ENCODE data around the gene PREB. TPM values are rescaled to one million over a fixed set of nuclear protein-coding genes. Genes with fewer than 3 reads are reported as not detected.

Gene PREB
- total RNA-seq, 2 experiments from 2014 or later: 12.3 to 12.6 TPM

GRCh38 chr2:27093430-27094352, 40.7 kb downstream of the PREB start:
- no peak overlapping the region for H3K4me3 Mint-ChIP-seq
- H3K27me3 Mint-ChIP-seq: no peaks in the 10 kb centered on the region
- Histone ChIP-seq H3K27me3 (ENCODE audit: control insufficient read depth in 1 of 2, insufficient read depth in 2 of 2, low read length in 2 of 2) (no peaks in the 10 kb centered on the region), H3K9me3 (ENCODE audit: control insufficient read depth in 1 of 2, insufficient read depth in 1 of 2, low read length in 2 of 2) (no peaks in the 10 kb centered on the region), H3K27ac (ENCODE audit: low read depth in 1 of 2, low read length in 2 of 2) (no peak overlapping the region), H3K4me3 (ENCODE audit: low read length) (no peak overlapping the region), H3K36me3 (ENCODE audit: insufficient read depth, low read length) (no peaks in the 10 kb centered on the region), H3K4me1 (ENCODE audit: insufficient read depth, low read length) (peaks cover 14% of the 10 kb centered on the region)
- CTCF ChIA-PET: interaction anchor here (1.0 kb wide), 1 partner anchor 186 kb away, joined by 7 read pairs; no protein-coding TSS in a partner anchor
- ATAC-seq (ENCODE audit: poor library complexity) (no peak), DNase-seq (no peak)
- H3K4me1 Mint-ChIP-seq (ENCODE audit: low read depth): peaks cover 16% of the 10 kb centered on the region
- POLR2A ChIA-PET: no interaction called here
- H3K36me3 Mint-ChIP-seq (ENCODE audit: low read depth): peaks cover 2% of the 10 kb centered on the region
- TF ChIP-seq CTCF (IDR thresholded peaks at IDR 0.05): no peak
- no peaks in the 10 kb centered on the region for H3K9me3 Mint-ChIP-seq
- intact Hi-C loops (cut with DNase I, micrococcal nuclease): no loop called here
- no peak overlapping the region for H3K27ac Mint-ChIP-seq

- TF ChIP-seq CTCF (IDR thresholded peaks at IDR 0.05): no peak
- Mint-ChIP-seq H3K27me3 (no peaks in the 10 kb centered on the region), H3K9me3 (no peaks in the 10 kb centered on the region), H3K4me3 (no peak overlapping the region), H3K4me1 (ENCODE audit: low read depth) (peaks cover 16% of the 10 kb centered on the region), H3K36me3 (ENCODE audit: low read depth) (no peaks in the 10 kb centered on the region), H3K27ac (no peak overlapping the region)
- intact Hi-C loops (cut with DNase I, micrococcal nuclease): no loop called here
- ChIA-PET POLR2A (no interaction called here), CTCF (no interaction called here)
- H3K9me3 ChIP-seq (ENCODE audit: control insufficient read depth in 1 of 2, insufficient read depth in 1 of 2, low read length in 2 of 2): no peaks in the 10 kb centered on the region
- no peak for DNase-seq
- H3K36me3 ChIP-seq (ENCODE audit: insufficient read depth, low read length): no peaks in the 10 kb centered on the region
- no peak for ATAC-seq (ENCODE audit: poor library complexity)
- peaks cover 20% of the 10 kb centered on the region for H3K4me1 ChIP-seq (ENCODE audit: insufficient read depth, low read length)
- no peak overlapping the region for H3K27ac ChIP-seq (ENCODE audit: low read depth in 1 of 2, low read length in 2 of 2)
- H3K27me3 ChIP-seq (ENCODE audit: control insufficient read depth in 1 of 2, insufficient read depth in 2 of 2, low read length in 2 of 2): no peaks in the 10 kb centered on the region
- H3K4me3 ChIP-seq (ENCODE audit: low read length): no peak overlapping the region
Observed at GRCh38 chr2:27092696-27093429, 41.6 kb downstream of the PREB start.

GRCh38 chr2:27091746-27092695, 42.4 kb downstream of the PREB start:
- no peak for DNase-seq
- Histone ChIP-seq H3K27me3 (ENCODE audit: control insufficient read depth in 1 of 2, insufficient read depth in 2 of 2, low read length in 2 of 2) (no peaks in the 10 kb centered on the region), H3K9me3 (ENCODE audit: control insufficient read depth in 1 of 2, insufficient read depth in 1 of 2, low read length in 2 of 2) (no peaks in the 10 kb centered on the region), H3K4me1 (ENCODE audit: insufficient read depth, low read length) (peaks cover 25% of the 10 kb centered on the region), H3K36me3 (ENCODE audit: insufficient read depth, low read length) (no peaks in the 10 kb centered on the region), H3K27ac (ENCODE audit: low read depth in 1 of 2, low read length in 2 of 2) (no peak overlapping the region), H3K4me3 (ENCODE audit: low read length) (no peak overlapping the region)
- intact Hi-C loops (cut with DNase I, micrococcal nuclease): no loop called here
- Mint-ChIP-seq H3K27me3 (no peaks in the 10 kb centered on the region), H3K4me3 (no peak overlapping the region), H3K36me3 (ENCODE audit: low read depth) (no peaks in the 10 kb centered on the region), H3K27ac (no peak overlapping the region), H3K4me1 (ENCODE audit: low read depth) (peaks cover 24% of the 10 kb centered on the region), H3K9me3 (no peaks in the 10 kb centered on the region)
- no peak for TF ChIP-seq CTCF (IDR thresholded peaks at IDR 0.05)
- ATAC-seq (ENCODE audit: poor library complexity): no peak
- CTCF ChIA-PET: no interaction called here
- POLR2A ChIA-PET: interaction anchor here (1.0 to 1.8 kb wide), 2 partner anchors 10 to 21 kb away, joined by 3 to 5 read pairs; partner anchors contain the start of gene OST4
